DND-41 (cell line): ENCODE results near the gene TBC1D22B.

Source experiments
- ATAC-seq: fragments of 200-7000 bp; cut with Tn5 transposase; 3 replicates; pipeline ENCODE4 v1.9.1; 2021; ENCODE audit warnings: low read depth; ENCODE audit not compliant: insufficient read depth
- DNase-seq: peaks from one replicate; pipeline ENCODE4 v3.0.0-alpha.2; 2020
- H2AFZ ChIP-seq: 2 replicates; pipeline ENCODE4 v1.6.0; 2012; ENCODE audit warnings: low read depth, low read length
- H3K27ac ChIP-seq: 2 replicates; pipeline ENCODE4 v1.5.1; 2012; ENCODE audit warnings: low read length, inconsistent platforms
- H3K27me3 ChIP-seq: fragments of 200-600 bp; sonication (generic); 2 replicates; pipeline ENCODE4 v1.6.0; 2012; ENCODE audit warnings: low read length, mild to moderate bottlenecking, inconsistent platforms; ENCODE audit not compliant: insufficient read depth, poor library complexity
- H3K36me3 ChIP-seq: 2 replicates; pipeline ENCODE4 v1.5.1; 2012; ENCODE audit warnings: low read length, inconsistent platforms; ENCODE audit not compliant: insufficient read depth
- H3K4me1 ChIP-seq: 2 replicates; pipeline ENCODE4 v1.5.1; 2012; ENCODE audit warnings: mild to moderate bottlenecking, low read length; ENCODE audit not compliant: insufficient read depth
- H3K4me2 ChIP-seq: 2 replicates; pipeline ENCODE4 v1.6.0; 2012; ENCODE audit warnings: mild to moderate bottlenecking, moderate library complexity, low read length, inconsistent platforms; ENCODE audit not compliant: insufficient read depth
- H3K4me3 ChIP-seq, 2 experiments: fragments of 200-600 bp in 1 of 2; shearing (Covaris generic) in 1 of 2; 2 replicates each; pipeline ENCODE4 v1.5.1; 2012 to 2016; ENCODE audit warnings: inconsistent platforms in 2 of 2, low read length in 2 of 2, mild to moderate bottlenecking in 2 of 2, low read depth in 1 of 2, moderate library complexity in 1 of 2
- H3K79me2 ChIP-seq: 2 replicates; pipeline ENCODE4 v1.6.0; 2012; ENCODE audit warnings: low read length, inconsistent platforms; ENCODE audit not compliant: insufficient read depth
- H3K9ac ChIP-seq: 2 replicates; pipeline ENCODE4 v1.6.0; 2012; ENCODE audit warnings: low read depth, mild to moderate bottlenecking, inconsistent platforms, low read length, moderate library complexity
- H3K9me3 ChIP-seq: 2 replicates; pipeline ENCODE4 v1.5.1; 2012; ENCODE audit warnings: low read length, moderate library complexity, mild to moderate bottlenecking, inconsistent platforms; ENCODE audit not compliant: insufficient read depth, severe bottlenecking
- H4K20me1 ChIP-seq: 2 replicates; pipeline ENCODE4 v1.6.0; 2012; ENCODE audit warnings: low read length; ENCODE audit not compliant: insufficient read depth
- CTCF ChIP-seq: IDR thresholded peaks from 2 replicates; pipeline ENCODE4 v1.5.1; 2012; ENCODE audit warnings: borderline replicate concordance, low read length, moderate library complexity, mild to moderate bottlenecking; ENCODE audit not compliant: poor library complexity, severe bottlenecking; ENCODE audit errors: extremely low read depth
- EZH2 ChIP-seq: IDR thresholded peaks from 3 replicates; pipeline ENCODE4 v1.6.1; 2012; ENCODE audit warnings: borderline replicate concordance, low read depth, mild to moderate bottlenecking, moderate library complexity, low read length, inconsistent platforms; ENCODE audit not compliant: severe bottlenecking

The TBC1D22B gene

GRCh38 chr6:37236921-37237320 lies 20.7 kb upstream of the TBC1D22B start:
- Histone ChIP-seq H3K27me3 (no peaks in the 10 kb centered on the region), H3K4me1 (peaks cover 20% of the 10 kb centered on the region), H3K79me2 (peaks cover 2% of the 10 kb centered on the region), H3K4me2 (no peak overlapping the region), H3K9ac (no peak overlapping the region), H3K27ac (peak overlapping the region; percentile 11; the same call in 1 of the 2 replicates), H4K20me1 (no peaks in the 10 kb centered on the region), H3K9me3 (no peaks in the 10 kb centered on the region), H2AFZ (no peak overlapping the region), H3K36me3 (no peaks in the 10 kb centered on the region), H3K4me3 (no peak overlapping the region)
- TF ChIP-seq EZH2 (no peak), CTCF (no peak)
- DNase-seq (no peak), ATAC-seq (no peak)

- ATAC-seq (no peak), DNase-seq (no peak)
- H3K4me2 ChIP-seq, result no peak overlapping the region
- H3K27me3 ChIP-seq, result no peaks in the 10 kb centered on the region
- peaks cover 2% of the 10 kb centered on the region for H3K79me2 ChIP-seq
- H3K4me1 ChIP-seq, result peaks cover 20% of the 10 kb centered on the region
- TF ChIP-seq CTCF, result no peak
- TF ChIP-seq EZH2, result no peak
- no peak overlapping the region for H3K4me3 ChIP-seq
- H3K9ac ChIP-seq, result no peak overlapping the region
- no peaks in the 10 kb centered on the region for H3K36me3 ChIP-seq
- H3K27ac ChIP-seq, result no peak overlapping the region
- no peaks in the 10 kb centered on the region for H3K9me3 ChIP-seq
- no peaks in the 10 kb centered on the region for H4K20me1 ChIP-seq
- no peak overlapping the region for H2AFZ ChIP-seq
These were observed 19.8 kb upstream of the TBC1D22B start for GRCh38 chr6:37237789-37238188.

GRCh38 chr6:37238381-37238780 lies 19.2 kb upstream of the TBC1D22B start:
- no peak for DNase-seq
- Histone ChIP-seq H3K9me3 (no peaks in the 10 kb centered on the region), H3K27ac (peak overlapping the region; percentile 39; the same call in 1 of the 2 replicates), H2AFZ (no peak overlapping the region), H3K27me3 (no peaks in the 10 kb centered on the region), H3K4me1 (peaks cover 20% of the 10 kb centered on the region), H3K36me3 (no peaks in the 10 kb centered on the region), H4K20me1 (no peaks in the 10 kb centered on the region), H3K79me2 (peaks cover 2% of the 10 kb centered on the region), H3K4me2 (no peak overlapping the region), H3K9ac (no peak overlapping the region), H3K4me3 (no peak overlapping the region)
- TF ChIP-seq EZH2, result no peak
- no peak for TF ChIP-seq CTCF
- ATAC-seq, result no peak

GRCh38 chr6:37239526-37239925 lies 18.0 kb upstream of the TBC1D22B start:
- Histone ChIP-seq H4K20me1 (no peaks in the 10 kb centered on the region), H3K79me2 (peaks cover 2% of the 10 kb centered on the region), H3K4me2 (no peak overlapping the region), H3K4me3 (no peak overlapping the region), H3K27me3 (no peaks in the 10 kb centered on the region), H3K4me1 (peaks cover 20% of the 10 kb centered on the region), H2AFZ (no peak overlapping the region), H3K27ac (peak overlapping the region; percentile 20), H3K36me3 (no peaks in the 10 kb centered on the region), H3K9ac (0 out of 2 replicates have a peak overlapping the region, but pooled peaks have one; percentile 12), H3K9me3 (no peaks in the 10 kb centered on the region)
- ATAC-seq, result no peak
- TF ChIP-seq EZH2 (no peak), CTCF (no peak)
- DNase-seq, result no peak
